Stimulated activated CD4-positive, alpha-beta T cell treated with anti-CD3 and anti-CD28 coated beads, Interleukin-2, amount 100 ng/mL, for 48 hours (primary cell): ENCODE measurements around the gene NOPCHAP1.
"Not testable (repeated sequence)": the region's sequence is repeated elsewhere in the genome, so short reads cannot be mapped to it uniquely, and the experiment has no call there.

Source experiments
- DNase-seq, 2 donors: peaks; one replicate each; pipeline ENCODE4 v3.0.0-alpha.2; 2020

NOPCHAP1 gene

GRCh38 chr12:104966677-104967076 lies 19.4 kb upstream of the NOPCHAP1 start:
- DNase-seq, result no peak

- DNase-seq, result no peak
Observed at GRCh38 chr12:104969343-104969742, 16.8 kb upstream of the NOPCHAP1 start.

- DNase-seq, result no peak
Observed at GRCh38 chr12:104971306-104971705, 14.8 kb upstream of the NOPCHAP1 start.

DNA sequence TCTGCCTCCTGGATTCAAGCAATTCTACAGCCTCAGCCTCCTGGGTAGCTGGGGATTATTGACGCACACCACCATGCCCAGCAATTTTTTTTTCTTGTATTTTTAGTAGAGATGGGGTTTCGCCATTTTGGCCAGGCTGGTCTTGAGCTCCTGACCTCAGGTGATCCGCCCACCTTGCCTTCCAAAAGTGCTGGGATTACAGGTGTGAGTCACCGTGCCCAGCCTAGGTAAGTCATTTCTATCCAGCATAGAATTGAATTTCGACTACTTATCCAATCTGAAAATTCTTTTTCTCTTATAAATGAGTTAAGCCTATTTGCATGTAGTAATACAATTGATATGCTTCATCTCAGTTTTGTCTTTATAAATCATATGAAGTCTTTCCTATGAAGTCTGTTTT lies 12.9 kb upstream of the NOPCHAP1 start:
- no peak for DNase-seq

DNA sequence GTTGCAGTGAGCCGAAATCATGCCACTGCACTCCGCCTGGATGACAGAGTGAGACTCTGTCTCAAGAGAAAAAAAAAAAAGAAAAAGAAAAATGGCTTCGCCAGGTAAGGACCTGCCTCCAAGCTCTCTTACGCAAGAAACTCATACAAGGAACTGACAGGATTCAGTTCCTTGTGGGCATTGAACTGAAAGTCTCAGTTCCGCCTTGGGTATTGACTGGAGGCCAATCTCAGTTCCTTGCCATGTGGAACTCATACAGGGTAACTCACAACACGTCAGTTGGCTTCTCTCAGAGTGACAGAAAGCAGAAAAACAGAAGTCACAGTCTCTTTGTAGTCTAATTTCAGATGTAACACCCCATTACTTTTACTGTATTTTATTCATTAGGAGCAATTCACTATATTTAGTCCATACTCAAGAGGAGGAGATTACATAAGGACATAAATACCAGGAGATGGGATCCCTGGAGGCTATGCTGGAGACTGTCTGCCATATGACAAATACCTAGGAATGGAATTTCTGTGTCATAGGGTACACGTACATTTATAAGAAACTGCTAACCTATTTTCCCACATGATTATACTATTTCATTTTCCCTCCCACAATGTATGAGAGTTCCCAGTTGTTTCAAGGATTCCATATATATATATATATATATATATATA lies 11.4 kb upstream of the NOPCHAP1 start:
- no peak for DNase-seq

- DNase-seq, result no peak
Observed at GRCh38 chr12:104975587-104976343, 10.4 kb upstream of the NOPCHAP1 start.

DNA sequence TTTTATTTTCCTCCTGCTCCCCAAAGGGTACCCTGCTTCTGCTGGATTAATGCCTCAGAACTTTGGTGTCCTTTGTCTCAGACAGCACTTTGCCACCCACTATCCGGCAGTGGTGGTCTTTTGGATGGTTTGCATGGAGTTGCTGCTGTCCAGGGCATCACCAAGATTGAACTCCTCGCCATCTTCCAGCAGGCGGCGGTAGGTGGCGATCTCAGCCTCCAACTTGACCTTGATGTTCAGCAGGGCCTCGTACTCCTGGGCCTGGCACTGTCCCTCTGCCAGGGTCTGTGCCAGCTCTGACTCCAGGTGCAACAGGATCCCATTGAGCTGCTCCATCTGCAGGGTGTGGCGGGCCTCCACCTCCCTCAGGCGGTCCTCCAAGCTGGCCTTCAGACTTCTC lies 9.4 kb upstream of the NOPCHAP1 start:
- DNase-seq, result no peak

GRCh38 chr12:104977688-104978087 lies 8.4 kb upstream of the NOPCHAP1 start:
- not testable (repeated sequence) for DNase-seq

GRCh38 chr12:104985206-104985605 lies 910 bp upstream of the NOPCHAP1 start:
- no peak for DNase-seq

DNA sequence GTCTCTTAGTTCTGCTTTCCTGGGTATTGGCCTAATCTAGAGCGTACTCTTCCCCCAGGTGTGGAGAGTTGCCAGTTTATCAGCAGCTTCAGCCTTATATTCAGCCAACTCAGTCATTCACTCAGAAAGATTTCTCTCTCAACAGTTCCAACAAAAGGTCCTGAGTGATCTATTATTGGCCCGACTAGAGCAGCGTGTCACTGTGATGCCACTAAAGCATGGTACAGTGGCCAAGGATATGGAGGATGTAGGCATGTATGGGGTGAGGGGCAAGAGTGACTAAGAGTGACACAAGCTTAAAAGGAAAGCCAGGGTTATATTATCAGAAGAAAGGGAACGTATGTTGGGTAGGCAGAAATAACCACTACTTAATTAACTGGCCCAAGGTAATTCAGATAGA lies 4.8 kb downstream of the NOPCHAP1 start:
- DNase-seq, result no peak

DNA sequence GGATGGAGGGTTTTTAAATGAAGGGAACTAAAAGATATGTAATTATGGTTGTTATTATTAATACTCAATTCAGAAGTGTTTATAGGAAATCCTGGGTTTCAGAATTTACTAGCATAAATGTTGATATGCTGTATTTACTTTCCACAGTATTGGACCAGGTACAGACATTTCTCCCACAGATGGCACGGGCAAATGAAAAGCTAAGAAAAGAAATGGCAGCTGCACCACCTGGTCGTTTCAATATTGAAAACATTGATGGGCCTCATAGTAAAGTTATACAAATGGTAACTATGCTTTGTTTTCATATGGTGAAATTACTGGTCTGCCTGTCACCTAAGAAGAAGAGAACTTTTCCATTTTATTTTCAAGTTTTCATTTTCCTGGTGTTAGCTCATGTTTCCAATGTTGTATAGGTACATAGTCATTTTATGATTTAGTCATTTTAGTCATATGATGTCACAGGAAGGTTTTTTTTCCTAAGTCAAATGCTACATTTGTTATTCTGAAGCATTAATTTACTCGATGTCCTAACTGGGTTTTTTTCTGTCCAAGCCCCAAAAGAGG lies 5.5 kb downstream of the NOPCHAP1 start:
- DNase-seq, result no peak

DNA sequence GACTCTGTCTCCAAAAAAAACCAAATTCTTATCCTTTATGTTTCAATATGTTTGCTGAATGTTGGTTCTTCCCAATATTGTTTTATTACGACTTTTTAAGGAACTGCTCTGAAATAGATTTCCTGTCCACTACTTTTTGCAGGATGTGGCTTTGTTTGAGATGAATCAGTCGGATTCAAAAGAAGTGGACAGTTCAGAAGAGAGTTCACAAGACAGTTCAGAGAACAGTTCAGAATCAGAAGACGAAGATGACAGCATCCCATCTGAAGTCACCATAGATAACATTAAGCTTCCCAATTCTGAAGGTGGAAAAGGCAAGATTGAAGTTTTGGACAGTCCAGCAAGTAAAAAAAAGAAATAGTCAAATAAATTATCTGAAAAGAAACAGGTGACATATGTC lies 8.2 kb downstream of the NOPCHAP1 start:
- no peak for DNase-seq

GRCh38 chr12:104997541-104997940 lies 11.4 kb downstream of the NOPCHAP1 start:
- no peak for DNase-seq

DNA sequence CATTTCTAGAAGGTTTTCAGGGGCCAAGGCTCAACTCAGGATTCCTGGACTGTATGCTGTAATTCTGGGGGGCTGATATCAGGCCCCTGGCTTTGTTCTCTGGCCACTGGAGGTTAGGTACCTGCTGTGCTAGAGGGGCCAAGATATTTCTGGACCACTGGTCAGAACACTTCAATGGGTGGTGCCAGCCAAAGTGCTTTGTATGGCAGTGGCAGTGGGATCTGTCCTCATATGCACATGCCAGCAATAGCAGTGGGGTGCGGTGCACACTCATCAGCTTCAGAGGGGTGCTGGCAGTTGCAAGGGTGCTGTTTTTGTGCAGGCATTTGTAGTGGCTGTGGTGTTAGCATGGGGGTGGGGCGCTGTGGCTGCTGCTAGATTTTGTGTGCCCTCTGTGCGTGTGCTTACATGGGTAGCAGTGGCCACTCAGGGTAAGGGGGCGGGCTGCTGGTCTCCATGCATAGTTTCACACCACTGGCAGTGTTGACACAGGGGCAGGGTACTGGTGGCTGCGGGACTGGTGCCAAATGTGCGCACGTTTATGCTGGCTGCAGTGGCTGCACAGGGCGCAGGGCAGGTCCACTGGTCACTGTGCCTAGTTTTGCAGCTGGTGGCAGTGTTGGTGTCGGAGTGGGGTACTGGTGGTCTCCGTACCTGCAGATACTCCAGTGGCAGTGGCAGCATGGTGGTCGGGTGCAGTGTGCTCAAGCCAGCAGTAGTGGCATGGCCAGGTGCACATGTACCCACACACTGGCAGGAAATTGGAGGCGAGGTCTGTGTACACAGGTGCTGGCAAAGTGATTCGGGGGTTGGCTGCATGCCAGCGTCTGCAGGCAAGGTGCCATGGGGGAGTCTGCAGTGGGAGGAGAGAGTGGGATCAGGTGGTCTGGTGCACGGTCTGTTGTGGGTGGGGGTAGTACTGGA lies 12.6 kb downstream of the NOPCHAP1 start:
- no peak for DNase-seq

GRCh38 chr12:104999347-104999685 lies 13.2 kb downstream of the NOPCHAP1 start:
- no peak for DNase-seq

DNA sequence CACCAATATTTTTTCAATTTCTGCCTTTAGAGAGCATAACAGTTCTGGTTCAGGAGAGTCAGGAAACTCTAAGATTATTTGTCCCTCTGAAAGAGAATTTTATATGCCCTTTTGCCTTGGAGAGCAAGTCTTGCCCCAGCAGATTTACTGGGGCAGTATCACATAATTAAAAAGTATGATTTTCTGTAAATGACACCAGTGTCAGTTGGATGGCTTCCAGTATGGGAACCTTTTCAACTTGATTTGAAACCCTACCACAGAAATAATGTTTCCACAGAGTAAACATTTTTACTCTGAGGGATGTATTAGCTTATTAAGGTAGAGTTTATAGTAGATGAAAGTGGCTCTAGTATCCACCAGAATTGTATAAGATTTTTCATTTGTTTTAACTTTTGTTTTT lies 15.4 kb downstream of the NOPCHAP1 start:
- DNase-seq, result no peak

DNA sequence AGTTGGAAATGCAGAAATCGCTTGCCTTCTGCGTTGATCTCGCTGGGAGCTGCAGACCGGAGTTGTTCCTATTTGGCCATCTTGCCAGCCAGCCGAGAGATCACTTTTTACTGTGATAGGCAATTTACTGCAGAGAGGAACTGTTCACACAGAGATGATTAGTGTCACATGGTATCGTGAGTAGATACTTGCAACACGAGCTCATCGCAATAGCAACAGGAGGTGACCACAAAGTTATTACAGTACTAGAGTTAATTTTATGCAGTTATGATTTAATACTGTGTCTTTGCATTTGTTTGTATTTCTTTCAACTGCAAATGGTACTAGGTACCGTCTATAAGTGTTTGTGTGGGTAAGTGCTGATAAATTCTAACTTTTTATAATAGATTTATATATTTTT lies 27.8 kb downstream of the NOPCHAP1 start:
- DNase-seq, result no peak

DNA sequence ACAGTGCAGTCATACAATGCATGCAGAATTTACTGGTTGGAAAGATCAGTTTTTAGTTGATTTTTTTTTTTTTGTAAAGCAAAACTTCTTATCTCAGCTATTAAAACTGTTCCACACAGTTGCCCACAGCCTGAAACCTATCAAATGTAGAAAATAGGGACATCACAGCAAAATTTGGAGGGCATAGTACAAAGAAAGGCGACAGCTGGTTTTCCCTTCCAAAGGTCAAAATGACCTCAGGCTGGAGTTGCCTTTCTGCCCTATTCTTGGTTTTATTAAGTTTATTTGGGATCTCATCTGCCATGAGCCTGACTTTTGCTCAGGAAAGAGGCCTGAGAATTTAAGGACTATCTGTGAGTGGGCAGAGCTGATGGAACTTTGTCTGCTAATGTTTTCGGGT lies 28.5 kb downstream of the NOPCHAP1 start:
- no peak for DNase-seq

- no peak for DNase-seq
Observed at GRCh38 chr12:105015543-105015942, 29.4 kb downstream of the NOPCHAP1 start.

GRCh38 chr12:105018012-105018411 lies 31.9 kb downstream of the NOPCHAP1 start:
- no peak for DNase-seq

GRCh38 chr12:105018776-105019175 lies 32.7 kb downstream of the NOPCHAP1 start:
- DNase-seq, result no peak

GRCh38 chr12:105020241-105020962 lies 34.3 kb downstream of the NOPCHAP1 start:
- no peak for DNase-seq

DNA sequence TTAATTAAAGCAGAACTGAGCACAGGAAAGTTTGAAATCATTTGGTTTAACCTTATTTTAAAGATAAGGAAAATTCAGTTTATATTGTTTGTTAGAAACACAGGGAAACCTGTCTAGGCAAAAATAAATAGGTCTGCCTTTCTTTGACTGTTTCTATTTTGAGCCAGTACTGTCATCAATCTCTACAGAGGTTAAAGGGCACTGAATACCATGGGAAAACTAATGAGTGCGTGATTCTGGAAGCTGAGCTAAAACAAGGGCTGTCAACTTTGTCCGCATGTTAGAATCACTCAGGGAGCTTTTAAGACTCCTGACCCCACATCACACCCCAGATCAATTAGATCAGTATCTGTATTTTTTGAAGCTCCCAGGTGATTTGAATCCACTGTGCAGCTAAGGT lies 38.8 kb downstream of the NOPCHAP1 start:
- DNase-seq, result no peak
